Activated CD4-positive, alpha-beta T cell treated with anti-CD3 and anti-CD28 coated beads for 48 hours (primary cell): ENCODE measurements around the gene SPG7.

ENCODE experiments used
- DNase-seq: peaks from one replicate; pipeline ENCODE4 v3.0.0-alpha.2; 2020

SPG7 gene

GRCh38 chr16:89489040-89489897 is 18.9 kb upstream of the SPG7 start:
- peak; percentile 88 for DNase-seq

- no peak for DNase-seq
Observed at GRCh38 chr16:89489898-89490438, 18.2 kb upstream of the SPG7 start.

- peak; percentile 99 for DNase-seq
Observed at GRCh38 chr16:89490439-89491237, 17.6 kb upstream of the SPG7 start, which contains the start of gene ANKRD11. ANKRD11 (minus strand) TSS chr16:89490561; CDS start chr16:89317019, 173,542 bp downstream.

- no peak for DNase-seq
Observed at GRCh38 chr16:89491238-89491869, 16.8 kb upstream of the SPG7 start.

GRCh38 chr16:89491974-89492687 is 16.1 kb upstream of the SPG7 start:
- DNase-seq: no peak

GRCh38 chr16:89493776-89494175 is 14.4 kb upstream of the SPG7 start:
- DNase-seq: no peak

DNA sequence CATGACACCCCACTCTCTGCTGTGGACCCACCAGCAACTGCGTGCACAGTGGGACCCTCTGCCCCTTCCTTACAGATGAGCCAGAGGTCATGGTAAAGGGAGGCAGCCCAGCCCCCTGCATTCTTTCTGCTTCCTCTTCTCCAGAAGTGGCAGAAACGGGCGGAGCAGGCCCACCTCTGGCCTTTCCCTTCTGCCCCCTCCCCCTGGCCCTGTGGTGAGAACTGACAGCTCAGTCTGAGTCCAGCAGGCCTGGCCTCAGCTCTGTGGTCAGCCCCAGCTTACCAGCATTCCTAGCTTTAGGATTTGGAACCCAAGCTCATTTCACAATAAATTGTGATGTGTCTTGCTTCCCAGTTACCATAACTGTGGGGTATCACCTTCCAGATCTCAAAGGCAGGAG is 13.1 kb upstream of the SPG7 start:
- DNase-seq: no peak

DNA sequence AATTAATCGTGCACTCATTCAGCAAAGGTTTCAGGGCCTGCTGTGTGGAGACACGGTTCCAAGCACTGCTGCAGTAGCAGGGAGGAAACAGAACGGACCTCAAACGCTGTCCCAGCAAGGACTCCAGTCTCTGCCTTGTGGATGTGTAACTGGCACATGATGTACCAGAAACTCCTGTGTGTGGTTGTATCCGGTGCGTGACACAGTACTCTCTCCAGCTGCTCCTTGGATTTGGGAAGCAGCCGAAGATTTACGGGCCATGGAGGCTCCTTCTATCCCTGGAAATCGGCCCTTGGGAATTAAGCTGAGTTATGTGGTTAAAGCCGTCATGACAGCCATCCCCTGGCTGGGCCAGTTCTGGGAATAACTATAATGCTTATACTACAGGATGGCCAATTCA is 9.4 kb upstream of the SPG7 start:
- no peak for DNase-seq

GRCh38 chr16:89499767-89500166 is 8.4 kb upstream of the SPG7 start:
- no peak for DNase-seq

GRCh38 chr16:89502081-89502843 is 5.9 kb upstream of the SPG7 start:
- DNase-seq: no peak

DNA sequence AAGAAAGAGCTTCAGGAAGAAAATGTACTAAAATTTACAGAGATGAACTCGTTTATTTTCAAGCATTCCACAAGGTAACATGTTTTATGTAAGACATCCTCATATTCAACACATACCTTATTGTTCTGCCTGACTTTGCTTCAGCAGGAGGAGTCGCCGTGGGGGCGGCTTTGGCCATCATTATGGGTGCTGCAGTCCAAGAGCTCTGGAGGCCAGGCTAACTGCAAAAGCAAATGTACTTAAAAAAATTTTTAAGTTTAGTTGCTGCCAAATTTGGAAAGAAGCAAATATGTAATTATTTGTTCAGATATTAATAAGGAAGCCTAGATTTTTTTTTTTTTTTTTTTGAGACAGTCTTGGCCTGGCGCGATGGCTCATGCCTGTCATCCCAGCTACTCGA is 4.1 kb upstream of the SPG7 start:
- no peak for DNase-seq

GRCh38 chr16:89505204-89506112 is 2.7 kb upstream of the SPG7 start:
- DNase-seq: peak; percentile 93

GRCh38 chr16:89506113-89506504 is 2.1 kb upstream of the SPG7 start:
- no peak for DNase-seq

DNA sequence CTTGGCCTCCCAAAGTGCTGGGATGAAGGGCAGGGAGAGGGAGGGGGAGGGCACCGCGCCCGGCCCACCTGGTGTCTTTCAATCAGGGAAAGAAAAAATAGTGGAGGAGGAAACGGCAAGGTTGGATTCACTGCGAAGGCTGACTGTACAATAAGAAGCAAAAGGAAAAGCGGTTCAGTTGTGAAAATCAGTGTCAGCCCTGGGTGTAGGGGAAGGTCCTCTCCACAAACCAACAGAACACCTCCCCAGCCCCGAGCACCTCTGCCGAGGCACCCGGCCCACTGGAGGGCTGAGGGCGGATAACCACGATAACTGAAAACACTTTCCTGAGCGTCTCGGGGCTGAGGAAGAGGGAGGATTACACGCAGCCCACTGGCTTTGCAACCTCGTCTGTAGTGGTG is 1.4 kb upstream of the SPG7 start:
- DNase-seq: peak; percentile 34

DNA sequence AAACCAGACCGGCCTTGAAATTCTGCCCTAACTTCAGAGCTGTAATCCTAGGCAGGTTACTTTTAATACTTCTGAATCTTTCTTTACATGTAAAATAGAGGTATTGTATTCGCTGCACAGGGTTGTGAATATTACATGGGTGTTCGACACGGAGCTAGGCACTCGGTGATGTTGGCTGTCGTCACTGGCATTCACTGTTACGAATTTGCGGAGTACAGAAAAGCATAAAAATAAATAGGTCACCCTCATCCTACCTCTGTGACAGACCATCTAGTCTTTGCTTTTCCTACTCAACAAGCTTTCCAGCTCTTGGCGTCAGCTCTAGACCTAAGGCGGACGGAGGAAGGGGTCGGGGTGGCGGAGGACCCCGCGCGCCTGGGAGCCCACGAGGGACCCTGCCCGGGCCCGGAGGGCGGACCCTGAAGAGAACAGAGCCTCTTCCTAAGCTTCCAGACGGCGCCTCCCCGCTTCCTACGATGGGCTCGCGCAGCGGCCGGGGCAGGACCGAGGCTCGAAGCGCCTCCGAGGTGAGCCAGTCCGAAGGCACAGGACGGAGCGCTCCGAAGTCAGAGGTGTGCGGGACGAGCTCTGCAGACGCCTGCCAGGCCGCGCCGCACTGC is 879 bp upstream of the SPG7 start:
- DNase-seq: no peak

GRCh38 chr16:89510526-89510925 is 2.3 kb downstream of the SPG7 start:
- no peak for DNase-seq

- DNase-seq: no peak
Observed at GRCh38 chr16:89511374-89511773, 3.2 kb downstream of the SPG7 start.

DNA sequence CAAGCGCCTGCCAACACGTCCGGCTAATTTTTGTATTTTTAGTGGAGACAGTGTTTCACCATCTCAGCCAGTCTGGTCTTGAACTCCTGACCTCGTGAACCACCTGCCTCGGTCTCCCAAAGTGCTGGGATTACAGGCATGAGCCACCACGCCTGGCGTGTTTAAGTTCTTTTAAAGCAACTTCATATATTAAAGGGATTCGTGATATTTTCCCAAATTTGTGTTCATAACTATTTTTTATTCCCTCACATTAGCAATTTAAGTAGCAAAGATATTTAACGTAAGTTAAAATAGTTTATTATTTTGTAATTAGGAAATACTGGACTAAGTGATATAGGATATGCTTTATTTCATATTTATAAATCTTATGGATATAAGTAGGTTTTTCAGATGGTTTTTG is 4.2 kb downstream of the SPG7 start:
- no peak for DNase-seq

- DNase-seq: no peak
Observed at GRCh38 chr16:89517128-89517527, 8.9 kb downstream of the SPG7 start.

DNA sequence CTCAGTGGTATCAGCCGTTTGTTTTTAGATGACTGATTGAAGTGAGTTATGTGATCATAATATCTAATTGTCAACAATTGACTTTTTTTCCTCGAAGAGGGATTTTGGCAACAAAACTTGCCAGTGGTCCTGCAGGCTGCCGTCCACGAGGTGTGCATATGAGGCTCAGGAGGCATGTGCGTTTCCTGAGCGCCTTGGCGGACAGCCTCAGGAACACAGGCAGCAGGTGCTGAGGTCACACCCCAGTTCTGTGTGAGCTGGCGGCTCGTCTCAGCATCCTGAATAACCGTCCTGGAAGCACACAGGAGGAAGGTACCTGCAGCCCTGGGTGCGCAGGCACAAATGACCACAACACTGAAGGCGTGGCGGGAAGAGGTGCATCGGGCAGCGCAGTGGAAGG is 11.7 kb downstream of the SPG7 start:
- DNase-seq: no peak
